Measurements from ENCODE around the gene EYA2. TPM values are rescaled to one million over a fixed set of nuclear protein-coding genes. Genes with fewer than 3 reads are reported as not detected.

Gene EYA2
- total RNA-seq, 1 experiment from 2014 or later = 0.74 TPM

DNA sequence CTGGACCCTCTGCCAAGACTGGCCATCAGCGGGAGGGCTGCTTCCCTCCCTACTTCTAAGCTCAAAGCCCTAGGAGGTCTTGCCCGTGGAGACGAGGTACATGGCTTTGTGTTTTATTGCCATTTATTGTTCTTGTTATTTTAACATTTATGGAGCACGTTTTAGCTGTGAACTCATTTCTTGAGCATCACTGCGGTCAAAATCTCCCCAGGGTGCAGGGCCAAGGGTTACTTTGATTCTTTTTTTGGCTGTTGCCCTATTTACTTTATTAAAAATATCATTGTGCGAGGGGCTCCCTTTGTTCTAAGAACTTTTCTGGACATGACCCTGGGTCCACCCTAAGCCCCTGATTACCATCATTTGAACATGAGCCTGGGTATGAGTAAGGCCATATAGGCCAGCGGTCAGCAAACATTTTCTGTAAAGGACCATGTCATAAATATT lies 51.6 kb downstream of the EYA2 start:
- H3K27me3 Mint-ChIP-seq (ENCODE audit: low read depth) = peaks cover 3% of the 10 kb centered on the region
- Histone ChIP-seq H4K91ac (ENCODE audit: insufficient read length, low read depth, low read length) (no peak overlapping the region), H3K4ac (ENCODE audit: low read depth, low read length) (no peak overlapping the region), H3K9ac (ENCODE audit: extremely low read depth, insufficient read length, low read length) (no peak overlapping the region), H3K79me1 (ENCODE audit: insufficient read depth, low read depth, low read length, poor library complexity, severe bottlenecking) (no peaks in the 10 kb centered on the region), H2BK20ac (ENCODE audit: low read depth, low read length, poor library complexity, severe bottlenecking) (no peak overlapping the region), H2AFZ (ENCODE audit: low read length) (no peak overlapping the region), H3K56ac (ENCODE audit: insufficient read length, low read depth, low read length) (no peak overlapping the region), H3K4me1 (ENCODE audit: insufficient read depth, low read length) (no peaks in the 10 kb centered on the region), H3K79me2 (ENCODE audit: insufficient read depth, low read length) (no peaks in the 10 kb centered on the region), H3K9me3 (ENCODE audit: control insufficient read depth, low read depth, low read length) (no peaks in the 10 kb centered on the region), H2BK12ac (ENCODE audit: insufficient read length, low read depth, low read length) (no peak overlapping the region), H4K20me1 (ENCODE audit: control insufficient read depth, insufficient read depth, insufficient read length) (no peaks in the 10 kb centered on the region), H2BK15ac (ENCODE audit: low read depth, low read length) (no peak overlapping the region), H4K8ac (replicated peaks; ENCODE audit: insufficient read length, low read depth, low read length) (no peak overlapping the region), H2AK5ac (ENCODE audit: insufficient read length, low read length) (no peak overlapping the region), H3K14ac (ENCODE audit: insufficient read depth, low read length) (no peak overlapping the region), H3K18ac (ENCODE audit: insufficient read length, low read depth, low read length) (no peak overlapping the region), H2BK120ac (ENCODE audit: low read depth, low read length, poor library complexity, severe bottlenecking) (no peak overlapping the region), H3K27me3 (ENCODE audit: insufficient read depth, low read length) (no peaks in the 10 kb centered on the region; the same call in 1 of the 2 replicates), H3K4me2 (ENCODE audit: insufficient read depth, insufficient read length, low read length) (no peak overlapping the region), H3K27ac (ENCODE audit: insufficient read length, low read depth, low read length) (no peak overlapping the region), H2BK5ac (ENCODE audit: insufficient read length, low read length) (no peak overlapping the region), H3T11ph (ENCODE audit: low read length) (no peak overlapping the region), H3K23me2 (ENCODE audit: insufficient read length, low read depth, low read length, poor library complexity, severe bottlenecking) (no peaks in the 10 kb centered on the region), H3K23ac (ENCODE audit: insufficient read length, low read depth, low read length) (no peak overlapping the region), H4K5ac (ENCODE audit: insufficient read length, low read depth, low read length) (no peak overlapping the region)
- H3K36me3 Mint-ChIP-seq (ENCODE audit: insufficient read depth in 1 of 3, low read depth in 3 of 3) = no peaks in the 10 kb centered on the region
- TF ChIP-seq, protein P1, sequence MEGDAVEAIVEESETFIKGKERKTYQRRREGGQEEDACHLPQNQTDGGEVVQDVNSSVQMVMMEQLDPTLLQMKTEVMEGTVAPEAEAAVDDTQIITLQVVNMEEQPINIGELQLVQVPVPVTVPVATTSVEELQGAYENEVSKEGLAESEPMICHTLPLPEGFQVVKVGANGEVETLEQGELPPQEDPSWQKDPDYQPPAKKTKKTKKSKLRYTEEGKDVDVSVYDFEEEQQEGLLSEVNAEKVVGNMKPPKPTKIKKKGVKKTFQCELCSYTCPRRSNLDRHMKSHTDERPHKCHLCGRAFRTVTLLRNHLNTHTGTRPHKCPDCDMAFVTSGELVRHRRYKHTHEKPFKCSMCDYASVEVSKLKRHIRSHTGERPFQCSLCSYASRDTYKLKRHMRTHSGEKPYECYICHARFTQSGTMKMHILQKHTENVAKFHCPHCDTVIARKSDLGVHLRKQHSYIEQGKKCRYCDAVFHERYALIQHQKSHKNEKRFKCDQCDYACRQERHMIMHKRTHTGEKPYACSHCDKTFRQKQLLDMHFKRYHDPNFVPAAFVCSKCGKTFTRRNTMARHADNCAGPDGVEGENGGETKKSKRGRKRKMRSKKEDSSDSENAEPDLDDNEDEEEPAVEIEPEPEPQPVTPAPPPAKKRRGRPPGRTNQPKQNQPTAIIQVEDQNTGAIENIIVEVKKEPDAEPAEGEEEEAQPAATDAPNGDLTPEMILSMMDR (conservative IDR thresholded peaks at IDR 0.05) = no peak
- H3K4me1 Mint-ChIP-seq = peaks cover 10 to 11% of the 10 kb centered on the region in 2 experiments
- no peaks in the 10 kb centered on the region; a peak in 1 of 5 replicates for H3K9me3 Mint-ChIP-seq
- WGBS (ENCODE audit: extremely low coverage, insufficient read length, low lambda C conversion rate) = no CpG with 5 or more reads among the region's 7 CpGs
- no peak for DNase-seq
- H3K4me3 Mint-ChIP-seq = no peak overlapping the region
- H3K27ac Mint-ChIP-seq = no peak overlapping the region
